GM19351 (cell line): Measurements from ENCODE around the gene PNPLA7.
"Not testable (repeated sequence)": the region's sequence is repeated elsewhere in the genome, so short reads cannot be mapped to it uniquely, and the experiment has no call there.

Source experiments
- ATAC-seq: cut with Tn5 transposase; IDR thresholded peaks from one replicate; pipeline ENCODE4 v1.9.1; 2021; ENCODE audit warnings: mild to moderate bottlenecking, moderate library complexity; ENCODE audit not compliant: unreplicated experiment

PNPLA7 gene

DNA sequence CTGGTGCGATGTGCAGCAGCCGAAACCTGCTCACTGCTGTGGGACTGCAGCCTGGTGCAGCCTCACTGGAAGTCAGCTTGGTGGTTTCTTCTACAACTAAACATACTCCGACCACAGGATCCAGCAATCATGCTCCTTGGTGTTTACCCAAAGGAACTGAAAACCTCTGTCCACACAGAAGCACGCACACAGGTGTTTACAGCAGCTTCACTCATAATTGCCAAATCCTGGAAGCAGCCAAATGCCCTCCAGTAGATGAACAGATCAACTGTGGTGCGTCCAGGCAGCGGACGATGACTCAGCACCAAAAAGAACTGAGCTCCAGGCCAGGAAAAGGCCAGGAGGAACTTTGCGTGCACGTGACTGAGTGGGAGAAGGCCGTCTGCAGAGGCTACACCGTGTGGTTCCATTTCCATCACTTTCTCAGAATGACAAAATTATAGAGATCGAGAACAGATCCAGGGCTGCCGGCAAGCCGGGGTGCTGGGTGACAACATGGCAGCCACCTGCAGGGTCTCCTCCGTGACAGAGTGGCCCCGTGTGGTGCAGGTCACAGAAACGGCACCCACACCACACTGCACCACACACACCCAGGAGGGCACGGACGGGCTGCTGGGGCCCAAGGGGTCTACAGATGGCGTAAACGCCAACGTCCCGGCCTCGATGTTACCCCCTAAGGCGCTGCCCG lies 68.0 kb downstream of the PNPLA7 start:
- no peak for ATAC-seq

DNA sequence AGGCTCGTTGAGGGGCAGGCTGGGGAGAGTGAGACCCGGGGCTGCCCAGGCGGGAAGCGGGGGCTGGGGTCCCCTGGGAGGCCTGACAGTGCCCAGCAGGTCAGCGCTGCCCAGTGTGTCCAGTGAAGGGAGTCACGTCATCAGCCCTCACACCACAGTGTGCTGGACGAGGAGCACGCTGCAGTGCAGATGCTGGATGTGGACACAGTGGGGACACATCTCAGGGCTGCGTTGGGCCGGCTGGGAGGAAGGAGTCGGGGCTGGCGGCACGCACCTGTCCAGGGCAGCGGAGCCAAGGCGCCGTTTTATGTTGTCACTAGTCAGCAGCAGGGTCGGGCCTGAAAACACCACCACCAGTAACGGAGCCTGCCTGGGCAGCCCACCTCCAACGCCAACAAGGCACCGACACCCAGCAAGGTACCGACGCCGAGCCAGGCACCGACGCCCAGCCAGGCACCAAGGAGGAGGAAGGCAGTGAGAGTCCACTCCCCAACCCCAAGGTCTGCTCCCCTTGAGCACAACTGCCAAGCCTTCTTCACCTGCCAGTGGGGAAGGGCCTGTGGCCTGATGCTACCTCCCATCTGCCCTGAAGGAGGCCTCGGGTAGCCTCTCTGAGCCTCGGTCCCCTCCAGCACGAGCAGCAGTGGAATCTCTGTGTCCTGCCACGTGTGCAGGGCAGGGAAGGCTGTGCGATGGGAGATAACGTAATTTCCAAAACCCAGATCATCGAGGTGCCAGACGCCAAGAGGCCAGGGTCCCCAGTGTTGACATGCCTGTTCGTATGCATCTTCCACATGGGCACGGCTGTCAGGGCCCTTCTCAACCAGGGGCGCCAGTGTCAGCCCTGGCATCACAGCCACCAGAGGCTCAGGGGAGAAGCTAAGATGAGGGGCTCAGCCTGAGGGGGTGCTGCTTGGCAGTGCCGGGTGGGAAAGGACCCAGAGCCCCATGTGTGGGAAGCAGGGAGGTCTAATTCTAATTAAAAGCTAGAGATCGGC lies 69.2 kb downstream of the PNPLA7 start:
- no peak for ATAC-seq

DNA sequence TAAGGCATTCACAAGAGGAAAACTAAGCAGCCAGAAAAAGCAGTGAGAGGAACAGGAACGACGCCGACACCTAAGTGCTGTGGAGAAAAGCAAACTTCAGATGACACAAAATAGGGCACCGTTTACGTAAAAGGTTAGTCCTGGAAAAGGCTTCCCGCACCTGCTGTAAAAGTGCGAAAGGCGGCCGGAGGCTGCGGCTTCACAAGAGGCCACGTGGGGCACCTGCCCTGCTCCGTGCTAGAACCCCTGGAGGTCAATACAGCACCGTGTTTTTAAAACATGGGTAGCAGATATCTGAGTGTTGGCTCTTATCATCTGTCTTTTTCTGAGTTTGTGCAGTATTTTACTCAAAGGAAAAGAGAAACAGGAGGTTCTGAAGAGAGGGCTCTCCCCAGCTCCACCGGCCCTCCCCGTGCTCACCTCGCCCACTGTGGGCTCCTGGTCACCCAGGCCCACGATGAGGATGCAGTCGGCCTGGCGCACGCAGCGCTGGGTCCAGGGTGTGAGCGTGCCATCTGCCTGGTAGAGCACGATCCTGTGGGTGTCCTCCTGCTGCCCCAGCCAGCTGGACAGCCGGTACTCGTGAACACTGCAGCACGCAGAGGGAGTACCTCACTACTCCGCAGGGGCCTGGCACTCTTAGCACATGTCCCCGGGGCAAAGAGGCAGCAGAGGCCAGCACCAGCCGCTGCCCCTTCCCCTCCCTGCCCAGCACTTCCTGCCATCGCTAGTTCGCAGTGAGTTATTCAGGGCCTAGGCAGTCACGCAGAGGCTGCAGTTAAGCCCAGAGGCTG lies 70.1 kb downstream of the PNPLA7 start:
- ATAC-seq, result no peak

DNA sequence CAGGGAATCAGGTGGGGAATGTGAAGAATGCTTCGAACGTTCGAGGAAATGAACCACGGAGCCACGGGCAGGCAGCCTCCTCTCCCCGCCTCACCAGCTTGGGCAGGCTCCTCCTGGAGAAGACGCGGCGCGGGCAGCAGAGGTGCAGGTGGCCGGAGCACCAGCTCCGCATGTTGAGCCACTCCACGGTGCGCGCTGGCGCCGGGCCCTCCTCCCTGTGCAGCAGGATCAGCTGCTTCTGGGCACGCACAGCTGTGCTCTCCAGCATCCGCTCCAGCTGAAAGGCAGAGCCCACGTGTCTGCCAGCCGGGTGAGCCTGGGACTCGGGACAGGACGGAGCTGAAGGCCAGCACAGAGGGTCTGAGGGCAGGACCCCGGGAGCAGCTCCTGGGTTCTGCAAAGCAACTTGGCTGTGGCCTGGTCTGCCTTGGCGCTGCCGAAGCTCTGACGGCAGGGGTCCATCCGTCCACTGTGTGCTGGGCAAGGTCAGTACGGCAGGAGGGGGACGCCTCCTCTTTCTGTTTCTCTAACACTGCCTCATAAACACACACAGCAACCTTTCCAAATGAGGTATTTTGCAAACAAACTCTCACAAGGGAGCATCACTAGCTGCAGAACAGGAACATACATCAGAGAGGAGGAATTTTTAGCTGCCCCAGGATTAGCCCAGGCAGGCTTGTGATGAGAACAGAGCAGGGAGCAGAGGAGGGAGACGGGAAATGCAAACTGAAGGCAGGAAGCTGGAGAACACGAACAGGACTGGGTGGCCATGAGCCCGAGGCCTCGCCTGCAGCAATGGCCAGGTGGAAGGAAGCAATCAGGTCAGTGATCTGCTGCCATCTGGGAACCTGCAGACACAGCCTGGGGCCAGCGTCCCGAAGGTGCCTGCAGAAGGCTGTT lies 71.0 kb downstream of the PNPLA7 start:
- ATAC-seq, result no peak

DNA sequence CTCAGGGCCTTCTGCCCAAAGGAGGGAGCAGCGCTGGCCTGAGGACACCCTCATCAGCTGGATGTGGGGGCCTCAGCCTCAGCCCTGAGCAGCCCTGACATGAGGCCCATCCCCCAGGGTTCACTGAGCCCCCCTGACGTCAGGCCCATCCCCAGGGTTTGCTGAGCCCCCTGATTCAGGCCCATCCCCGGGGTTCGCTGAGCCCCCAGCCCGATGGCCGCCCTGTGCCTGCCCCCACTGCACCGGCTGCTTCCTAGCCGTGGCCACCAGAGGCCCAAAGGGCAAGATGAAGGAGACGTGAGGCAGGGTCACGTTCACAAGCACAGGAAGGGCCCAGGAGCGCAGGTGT lies 71.6 kb downstream of the PNPLA7 start:
- no peak for ATAC-seq

DNA sequence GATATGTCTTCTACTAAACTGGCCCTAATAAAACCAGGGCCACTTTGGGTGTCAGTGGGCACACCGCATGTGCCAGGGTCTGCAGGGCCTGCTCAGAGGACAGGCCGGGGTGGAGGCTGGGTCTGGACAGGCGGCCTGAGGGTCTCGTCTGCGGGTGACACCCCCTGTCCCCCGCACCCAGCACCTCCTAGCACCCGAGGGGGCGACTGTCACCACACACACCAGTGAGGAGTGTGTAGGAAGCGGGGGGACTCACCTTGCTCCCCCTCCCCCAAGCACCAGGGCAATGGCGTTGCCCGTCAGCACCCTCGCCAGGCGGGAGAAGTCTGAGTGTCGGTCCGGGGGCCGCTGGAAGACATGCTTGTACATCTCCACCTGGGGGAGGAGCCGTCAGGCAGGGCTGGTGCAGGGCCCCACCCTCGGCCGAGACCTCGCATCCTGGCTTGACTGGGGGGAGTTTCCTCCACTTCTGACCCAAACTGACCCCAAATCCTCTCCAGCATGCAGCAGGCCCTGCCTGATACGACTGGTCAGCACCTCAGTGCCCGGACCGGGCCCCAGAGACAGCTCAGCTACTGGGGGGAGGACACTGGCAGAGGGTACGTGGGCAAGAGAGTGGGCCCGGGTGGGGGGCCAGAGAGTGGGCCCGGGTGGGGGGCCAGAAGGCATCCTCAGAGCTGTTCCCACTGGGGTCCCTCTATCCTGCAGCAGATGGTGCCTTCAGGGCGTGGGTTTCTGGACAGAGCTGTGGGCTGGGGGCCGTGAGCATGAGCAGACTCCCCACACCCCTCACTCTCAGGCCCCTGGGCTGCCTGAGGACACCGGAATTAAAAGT lies 72.2 kb downstream of the PNPLA7 start:
- no peak for ATAC-seq

DNA sequence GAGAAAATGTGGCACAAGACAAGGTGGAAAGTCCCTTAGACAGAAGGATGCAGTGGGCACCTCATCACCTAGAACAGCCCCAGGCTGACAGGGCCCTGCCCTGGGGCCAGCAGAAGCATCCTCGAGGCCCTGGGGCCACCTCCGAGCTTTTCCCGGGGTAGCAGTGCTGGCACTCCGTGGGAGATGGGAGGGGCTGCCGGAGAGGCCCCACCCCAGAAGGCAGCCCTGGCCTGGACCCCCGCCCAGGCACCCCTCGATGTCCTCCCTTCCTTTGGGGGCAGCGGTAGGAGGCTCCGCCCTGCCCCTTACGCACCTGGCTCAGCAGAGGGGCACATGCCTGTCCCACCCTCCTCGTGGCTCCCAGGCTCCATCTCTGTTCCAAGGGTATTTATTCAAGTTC lies 73.3 kb downstream of the PNPLA7 start:
- ATAC-seq, result no peak

DNA sequence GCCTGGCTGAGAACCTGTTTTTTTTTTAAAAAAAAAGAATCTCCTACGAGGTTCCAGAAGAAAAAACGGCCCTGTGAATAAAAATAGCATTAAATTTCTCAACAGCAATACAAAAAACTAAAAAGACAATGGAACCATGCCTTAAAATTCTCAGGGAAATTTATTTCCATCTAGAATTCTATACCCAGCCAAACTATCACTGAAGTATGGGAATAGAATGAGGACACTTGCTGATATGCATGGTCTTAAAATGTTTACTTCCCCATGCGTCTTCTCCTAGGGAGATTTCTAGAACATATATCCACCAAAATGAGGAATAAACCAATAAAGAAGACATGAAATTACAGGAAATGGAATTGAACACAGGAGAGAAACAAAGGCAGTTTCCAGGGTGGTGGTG lies 74.5 kb downstream of the PNPLA7 start:
- no peak for ATAC-seq

DNA sequence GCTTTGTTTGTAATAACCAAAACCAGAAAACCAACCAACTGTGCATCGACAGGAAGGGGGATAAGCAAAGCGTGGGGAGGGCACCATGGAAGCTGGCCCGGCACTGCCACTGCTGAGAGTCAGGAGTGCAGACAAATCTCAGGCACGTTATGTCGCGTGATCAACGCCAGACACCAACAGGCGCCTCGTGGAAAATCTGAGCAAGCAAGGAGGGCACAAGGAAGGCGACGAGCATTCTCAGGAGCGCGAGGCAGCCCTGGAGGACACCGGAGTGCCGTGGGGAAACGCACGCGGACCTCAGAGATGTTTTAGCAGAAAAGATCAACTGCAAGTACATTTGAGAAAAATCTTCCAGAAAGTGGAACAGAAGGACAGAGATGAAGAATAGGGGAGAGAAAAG lies 75.9 kb downstream of the PNPLA7 start:
- ATAC-seq, result no peak

DNA sequence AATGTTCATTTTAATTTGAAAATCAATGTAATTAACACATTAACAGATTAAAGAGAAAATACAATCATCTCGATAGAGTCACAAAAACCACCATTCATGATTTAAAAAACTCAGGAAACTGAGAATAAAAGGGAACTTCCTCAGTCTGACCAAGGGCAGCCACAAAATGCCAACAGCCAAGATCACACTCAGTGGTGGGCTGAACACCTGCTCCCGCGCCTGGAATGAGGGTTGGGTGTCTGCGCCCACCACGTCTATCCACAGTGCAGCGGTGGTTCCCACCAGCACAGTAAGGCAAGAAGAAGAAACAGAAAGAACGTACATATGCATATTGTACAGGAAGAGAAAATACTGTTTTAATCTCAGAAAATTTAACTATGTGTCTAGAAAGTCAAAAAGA lies 79.4 kb downstream of the PNPLA7 start:
- ATAC-seq, result no peak

DNA sequence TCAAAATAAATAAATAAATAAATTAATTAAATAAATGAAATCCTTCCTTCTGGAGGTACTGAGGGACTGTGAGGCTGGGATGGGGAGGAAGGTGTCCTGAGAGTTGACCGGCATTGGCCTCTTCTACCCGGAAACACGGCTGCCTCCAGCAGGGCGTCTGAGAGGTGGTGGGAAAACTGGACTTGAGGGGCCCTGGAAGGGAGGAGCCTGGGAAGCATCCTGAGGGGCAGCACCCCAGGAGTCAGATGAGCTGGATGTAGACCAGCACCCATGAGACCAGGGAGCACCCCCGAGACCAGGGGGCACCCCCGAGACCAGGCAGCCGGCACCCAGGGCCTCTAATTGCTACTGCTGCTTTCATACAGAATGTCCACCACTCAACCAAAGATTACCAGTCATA lies 82.3 kb downstream of the PNPLA7 start:
- ATAC-seq, result no peak

DNA sequence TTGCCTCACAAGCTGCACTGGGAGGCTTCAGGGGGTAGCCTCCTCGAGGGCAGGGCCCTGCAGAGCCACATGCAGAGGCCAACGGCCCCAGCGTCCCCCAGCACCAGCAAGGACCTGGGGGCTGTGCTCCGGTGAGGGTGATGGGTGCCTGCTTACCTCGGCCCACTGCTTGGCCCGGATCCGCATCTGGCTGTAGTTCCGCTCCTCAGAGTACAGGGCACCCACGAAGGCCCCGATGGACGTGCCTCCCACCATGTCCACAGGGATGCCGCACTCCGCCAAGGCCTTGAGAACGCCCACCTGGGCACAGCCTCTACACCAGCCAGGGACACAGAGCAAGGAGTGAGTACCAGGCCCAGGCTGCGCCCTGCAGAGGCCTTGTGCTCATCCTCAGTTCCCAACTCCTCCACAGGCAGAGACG lies 83.0 kb downstream of the PNPLA7 start:
- ATAC-seq, result no peak

DNA sequence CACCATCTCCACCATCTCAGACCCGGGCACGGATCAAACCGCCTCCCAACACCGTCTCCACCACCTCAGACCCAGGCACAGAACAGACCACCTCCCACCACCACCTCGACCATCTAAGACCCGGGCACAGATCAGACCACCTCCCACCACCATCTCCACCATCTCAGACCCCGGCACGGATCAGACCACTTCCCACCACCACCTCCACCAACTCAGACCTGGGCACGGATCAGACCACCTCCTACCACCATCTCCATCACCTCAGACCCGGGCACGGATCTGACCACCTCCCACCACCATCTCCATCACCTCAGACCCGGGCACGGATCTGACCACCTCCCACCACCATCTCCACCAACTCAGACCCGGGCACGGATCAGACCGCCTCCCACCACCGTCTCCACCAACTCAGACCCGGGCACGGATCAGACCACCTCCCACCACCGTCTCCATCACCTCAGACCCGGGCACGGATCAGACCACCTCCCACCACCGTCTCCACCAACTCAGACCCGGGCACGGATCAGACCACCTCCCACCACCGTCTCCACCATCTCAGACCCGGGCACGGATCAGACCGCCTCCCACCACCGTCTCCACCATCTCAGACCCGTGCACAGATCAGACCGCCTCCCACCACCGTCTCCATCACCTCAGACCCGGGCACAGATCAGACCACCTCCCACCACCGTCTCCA lies 83.7 kb downstream of the PNPLA7 start:
- ATAC-seq, result not testable (repeated sequence)

DNA sequence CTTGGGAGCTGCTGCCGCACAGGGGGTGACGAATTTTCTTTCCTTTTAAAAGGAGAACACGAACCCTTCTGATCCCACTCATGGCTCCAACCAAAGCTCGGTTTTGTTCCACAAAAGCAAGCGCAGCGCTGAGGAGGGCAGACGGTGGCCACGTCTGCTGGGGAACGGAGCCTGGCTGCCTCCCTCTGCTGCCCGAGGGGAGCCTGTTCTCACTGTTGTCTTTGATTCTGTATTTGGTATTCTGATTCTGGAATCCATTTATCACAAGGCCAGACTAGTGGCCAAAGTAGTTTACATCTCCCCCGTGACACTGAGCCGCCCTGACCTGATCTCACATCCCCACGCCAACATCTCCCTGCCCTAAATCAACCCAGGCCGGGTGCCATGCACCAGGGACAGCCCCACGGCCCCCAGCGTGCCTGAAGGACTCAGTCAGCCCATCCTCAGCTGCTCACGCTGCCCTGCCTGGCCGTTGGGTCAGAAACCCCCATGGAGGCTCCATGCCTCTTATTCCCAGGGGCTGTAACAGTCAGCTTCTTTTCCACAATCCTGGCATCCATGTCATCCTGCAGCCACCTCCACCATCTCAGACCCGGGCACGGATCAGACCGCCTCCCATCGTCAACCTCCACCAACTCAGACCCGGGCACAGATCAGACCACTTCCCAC lies 84.3 kb downstream of the PNPLA7 start:
- no peak for ATAC-seq

DNA sequence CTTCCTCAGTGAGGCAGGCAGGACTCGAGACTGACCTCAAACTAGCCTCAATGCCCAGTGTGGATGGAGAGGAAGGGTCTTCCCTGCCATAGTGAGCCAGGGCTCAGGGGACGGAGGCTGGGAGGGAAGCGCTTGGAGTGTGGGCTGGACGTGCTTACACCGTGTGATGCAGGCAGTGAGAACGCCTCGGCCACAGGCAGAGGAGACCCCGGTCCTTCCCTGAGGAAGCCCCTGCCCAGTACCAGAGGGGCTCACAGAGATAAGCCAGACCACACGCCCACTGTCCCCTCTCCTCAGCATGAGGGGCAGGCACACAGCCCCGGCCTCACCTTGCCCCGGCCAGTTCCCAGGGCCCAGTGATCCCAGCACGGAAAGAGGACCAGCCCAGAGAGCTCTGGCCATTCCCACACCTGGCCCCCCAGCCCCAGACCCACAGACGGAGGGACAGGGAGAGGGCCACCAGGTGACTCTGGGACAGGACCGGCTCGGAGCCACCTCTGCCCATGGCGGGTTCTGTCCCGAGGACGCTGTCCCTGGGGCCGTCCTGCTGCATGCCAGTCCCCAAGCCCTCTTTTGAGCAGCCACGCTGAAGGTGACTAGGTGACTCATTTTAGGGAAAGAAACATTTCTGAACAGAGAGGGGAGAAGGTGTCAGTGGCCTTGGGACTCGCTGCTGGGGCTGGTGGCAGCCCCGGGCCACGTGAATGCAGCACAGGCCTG lies 85.0 kb downstream of the PNPLA7 start:
- no peak for ATAC-seq

DNA sequence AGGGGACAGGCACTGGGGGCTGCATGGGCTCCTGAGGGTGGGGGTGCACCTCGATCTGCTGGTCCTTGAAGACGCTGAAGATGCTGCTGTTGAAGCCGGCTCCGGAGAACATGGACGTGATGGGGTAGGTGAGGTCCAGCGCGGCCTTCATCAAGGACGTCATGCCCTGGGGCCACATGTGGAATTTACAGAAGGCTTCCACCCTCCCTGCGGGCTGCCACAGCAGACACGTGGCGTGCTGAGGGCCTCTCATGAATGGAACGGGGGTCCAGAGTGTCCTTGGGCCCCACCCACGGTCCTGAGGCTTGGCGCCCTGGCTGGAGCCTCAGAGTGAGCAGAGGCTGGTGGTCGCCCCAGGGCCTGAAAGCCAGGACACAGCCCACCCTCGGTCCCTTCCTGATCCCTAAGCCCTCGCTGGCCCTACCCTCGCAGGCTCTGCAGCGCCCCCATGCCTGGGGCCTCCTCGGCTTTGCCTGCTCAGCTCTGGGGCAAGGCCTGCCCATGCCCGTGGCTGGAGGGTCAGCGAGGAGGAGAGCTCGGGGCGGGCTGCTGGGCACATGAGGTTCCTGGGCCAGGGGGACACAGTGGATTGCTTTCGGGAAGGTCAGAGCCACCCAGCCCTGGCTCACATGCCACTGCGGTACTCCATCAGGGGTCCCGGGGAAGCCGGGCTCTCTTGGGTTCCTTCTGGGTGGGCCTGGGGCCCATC lies 85.8 kb downstream of the PNPLA7 start:
- ATAC-seq, result no peak

DNA sequence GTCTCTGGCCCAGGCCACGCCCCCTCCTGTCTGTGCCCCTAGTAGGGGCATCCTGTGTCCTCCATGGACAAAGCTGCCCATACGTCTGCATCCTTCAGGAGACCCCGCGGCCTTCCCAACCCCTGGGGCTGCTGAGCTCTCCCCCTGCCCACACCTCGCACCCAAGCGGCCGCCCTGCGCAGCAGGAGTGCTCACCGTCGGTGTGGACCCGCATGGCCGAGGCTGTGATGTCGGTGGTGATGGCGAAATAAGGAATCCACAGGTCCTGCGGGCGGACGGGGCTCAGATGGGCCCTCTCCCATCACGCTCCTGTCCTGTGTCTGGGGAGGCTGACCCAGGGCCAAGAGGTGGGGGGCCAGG lies 86.3 kb downstream of the PNPLA7 start:
- ATAC-seq, result no peak
